ENCODE measurements around the gene ASTL. TPM values are rescaled to one million over a fixed set of nuclear protein-coding genes. Genes with fewer than 3 reads are reported as not detected.

ASTL gene
- total RNA-seq (not detected), polyA plus RNA-seq (under 1 TPM in 1 of 2 donors, not detected in 1; 0.16 TPM)
- long read RNA-seq, donor 1: 0 reads
- long read RNA-seq, donor 2: 0 reads
- long read RNA-seq, donor 3: 0 reads

GRCh38 chr2:96138179-96139145 lies at the start of gene ASTL:
Gene ASTL (minus strand): TSS chr2:96138502. CDS start chr2:96138436, 66 bp downstream.
- peaks cover 0 to under 1% (median 0%) of the 10 kb centered on the region in 9 donors for H3K36me3 ChIP-seq
- peak in 7 of 8 donors; percentile 35 to 72 (median 62) for ATAC-seq
- no peak within 1 kb of the TSS for H3K4me3 ChIP-seq
- no peaks in the 10 kb centered on the region for H3K9me3 ChIP-seq
- intact Hi-C loops (cut with DNase I): loop anchor here in 7 of 10 donors (2.0 to 10.0 kb wide), 7 partner anchors 34 to 374 kb away; partner anchors contain the start of gene NEURL3 (in 3 of the 7)
- no peak within 1 kb of the TSS for H3K27ac ChIP-seq
- H3K4me1 ChIP-seq: peaks cover 0 to 8% (median 0%) of the 10 kb centered on the region in 9 donors
- 15 to 17% methylated on average over 16 to 17 of the region's 17 CpGs for WGBS, 2 donors
- TF ChIP-seq CTCF (IDR thresholded peaks at IDR 0.05): peak; percentile 11 to 63 (median 52)
- DNase-seq: peak in 1 of 2 donors; percentile 32
- peaks cover 0 to 14% (median 0%) of the 10 kb centered on the region in 7 donors for H3K27me3 ChIP-seq

DNA sequence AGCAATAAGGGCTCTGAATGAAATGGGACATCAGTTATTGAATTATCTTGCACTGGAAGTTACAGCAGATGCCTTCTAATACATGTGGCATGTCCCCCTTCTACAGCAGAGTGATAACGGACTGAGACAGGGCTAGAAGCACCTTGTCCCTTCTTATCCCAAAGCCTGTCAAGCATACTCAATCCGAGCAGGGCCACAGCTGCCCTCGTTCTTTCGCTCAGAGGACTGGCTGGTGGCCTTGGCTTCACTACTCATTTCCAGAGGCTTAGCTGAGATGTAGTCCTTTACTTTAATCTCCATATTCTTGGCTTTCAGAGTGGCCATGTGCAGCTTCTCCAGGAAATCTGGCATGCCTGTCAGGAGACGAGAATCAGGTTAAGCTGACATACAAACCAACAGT lies 48.3 kb upstream of the ASTL start:
- DNase-seq: no peak
- peak overlapping the region; percentile 11 to 79 (median 60) for H3K27ac ChIP-seq

GRCh38 chr2:96185516-96185915 lies 47.2 kb upstream of the ASTL start:
- ATAC-seq (no peak), DNase-seq (no peak)
- no peak for TF ChIP-seq CTCF (IDR thresholded peaks at IDR 0.05)
- whole genome bisulfite sequencing, 2 donors: 97 to 98% methylated on average over 1 of the region's 1 CpG
- Histone ChIP-seq H3K36me3 (peaks cover 0 to 76% (median 48%) of the 10 kb centered on the region in 9 donors), H3K4me1 (peaks cover 0 to 38% (median 17%) of the 10 kb centered on the region in 9 donors), H3K4me3 (no peak overlapping the region), H3K27me3 (no peaks in the 10 kb centered on the region), H3K27ac (peak overlapping the region in 3 of 10 donors; percentile 74 to 79 (median 76)), H3K9me3 (no peaks in the 10 kb centered on the region)
- intact Hi-C loops (cut with DNase I): no loop called here

More for the DNA sequence above, 48.3 kb upstream of the ASTL start:
- peak in 6 of 8 donors; percentile 35 to 63 (median 48) for ATAC-seq
- H3K27me3 ChIP-seq: no peaks in the 10 kb centered on the region
- intact Hi-C loops (cut with DNase I): no loop called here
- no peak overlapping the region for H3K4me3 ChIP-seq
- TF ChIP-seq CTCF (IDR thresholded peaks at IDR 0.05): no peak
- 43 to 51% methylated on average over 5 of the region's 5 CpGs for WGBS, 2 donors
- H3K4me1 ChIP-seq: peaks cover 0 to 43% (median 21%) of the 10 kb centered on the region in 9 donors
- peaks cover 0 to 86% (median 58%) of the 10 kb centered on the region in 9 donors for H3K36me3 ChIP-seq
- H3K9me3 ChIP-seq: no peaks in the 10 kb centered on the region

GRCh38 chr2:96184989-96185388 lies 46.7 kb upstream of the ASTL start:
- ATAC-seq: no peak
- peaks cover 0 to 70% (median 42%) of the 10 kb centered on the region in 9 donors for H3K36me3 ChIP-seq

More at GRCh38 chr2:96184989-96185388, 46.7 kb upstream of the ASTL start:
- Histone ChIP-seq H3K4me1 (peaks cover 0 to 38% (median 17%) of the 10 kb centered on the region in 9 donors), H3K4me3 (no peak overlapping the region), H3K27ac (peak overlapping the region in 1 of 10 donors; percentile 74), H3K9me3 (no peaks in the 10 kb centered on the region), H3K27me3 (no peaks in the 10 kb centered on the region)
- no peak for TF ChIP-seq CTCF (IDR thresholded peaks at IDR 0.05)
- 85 to 87% methylated on average over 8 of the region's 8 CpGs for WGBS, 2 donors
- intact Hi-C loops (cut with DNase I): no loop called here
- DNase-seq: no peak

All from heart right ventricle (tissue), 16 donors.